ACHN (cell line): ENCODE measurements around the gene TFDP2.
"Not testable (repeated sequence)": the region's sequence is repeated elsewhere in the genome, so short reads cannot be mapped to it uniquely, and the experiment has no call there.

ENCODE experiments used
- DNase-seq: peaks from one replicate; pipeline ENCODE4 v3.0.0-alpha.2; 2015
- in situ Hi-C: cut with HindIII; loops from 2 replicates; pipeline ENCODE4 v1.10.0; 2017; ENCODE audit warnings: low sequenced_read_pairs, low pct_ligation_motif_present, low pct_unique_long_range_greater_than_20kb

TFDP2 gene

GRCh38 chr3:142148792-142149672 lies at the start of gene TFDP2:
TFDP2 (minus strand) TSS chr3:142149544; CDS start chr3:142101749, 47,795 bp downstream.
- peak; percentile 86 for DNase-seq
- in situ Hi-C loops, result no loop called here

GRCh38 chr3:142188846-142189245 lies 39.5 kb upstream of the TFDP2 start:
- in situ Hi-C loops, result no loop called here
- no peak for DNase-seq

- peak; percentile 29 for DNase-seq
- in situ Hi-C loops, result no loop called here
Measured at GRCh38 chr3:142180761-142181362, 31.5 kb upstream of the TFDP2 start.

- in situ Hi-C loops, result no loop called here
- no peak for DNase-seq
Measured at GRCh38 chr3:142175478-142175877, 26.1 kb upstream of the TFDP2 start.

GRCh38 chr3:142174559-142174958 lies 25.2 kb upstream of the TFDP2 start:
- no peak for DNase-seq
- in situ Hi-C loops, result no loop called here

GRCh38 chr3:142168514-142168913 lies 19.2 kb upstream of the TFDP2 start:
- DNase-seq, result no peak
- in situ Hi-C loops, result no loop called here

GRCh38 chr3:142165194-142165593 lies 15.8 kb upstream of the TFDP2 start:
- in situ Hi-C loops, result no loop called here
- DNase-seq, result peak; percentile 22

GRCh38 chr3:142159083-142159740 lies 9.9 kb upstream of the TFDP2 start:
- in situ Hi-C loops, result no loop called here

GRCh38 chr3:142154186-142154585 lies 4.8 kb upstream of the TFDP2 start:
- no peak for DNase-seq
- in situ Hi-C loops, result no loop called here

More at GRCh38 chr3:142159083-142159740, 9.9 kb upstream of the TFDP2 start:
- DNase-seq, result no peak

GRCh38 chr3:142152384-142152783 lies 3.0 kb upstream of the TFDP2 start:
- DNase-seq, result peak; percentile 23

GRCh38 chr3:142151828-142152227 lies 2.5 kb upstream of the TFDP2 start:
- no peak for DNase-seq
- in situ Hi-C loops, result no loop called here

More at GRCh38 chr3:142152384-142152783, 3.0 kb upstream of the TFDP2 start:
- in situ Hi-C loops, result no loop called here

- DNase-seq, result no peak
- in situ Hi-C loops, result no loop called here
Measured at GRCh38 chr3:142151240-142151639, 1.9 kb upstream of the TFDP2 start.

- in situ Hi-C loops, result no loop called here
- no peak for DNase-seq
Measured at GRCh38 chr3:142150271-142150670, 927 bp upstream of the TFDP2 start.

- in situ Hi-C loops, result no loop called here
- no peak for DNase-seq
Measured at GRCh38 chr3:142149673-142149992, 289 bp upstream of the TFDP2 start.

GRCh38 chr3:142148044-142148791 lies 1.1 kb downstream of the TFDP2 start:
- peak; percentile 18 for DNase-seq
- in situ Hi-C loops, result no loop called here

- in situ Hi-C loops, result not testable (repeated sequence)
Measured at GRCh38 chr3:142144587-142144986, 4.8 kb downstream of the TFDP2 start.

GRCh38 chr3:142140608-142141285 lies 8.6 kb downstream of the TFDP2 start:
- DNase-seq, result not testable (repeated sequence)

More at GRCh38 chr3:142144587-142144986, 4.8 kb downstream of the TFDP2 start:
- not testable (repeated sequence) for DNase-seq

GRCh38 chr3:142137089-142137488 lies 12.3 kb downstream of the TFDP2 start:
- in situ Hi-C loops, result not testable (repeated sequence)

More at GRCh38 chr3:142140608-142141285, 8.6 kb downstream of the TFDP2 start:
- in situ Hi-C loops, result not testable (repeated sequence)

More at GRCh38 chr3:142137089-142137488, 12.3 kb downstream of the TFDP2 start:
- DNase-seq, result not testable (repeated sequence)
